HuH-7 (cell line): ENCODE measurements around the gene SLC38A10.

ENCODE experiments used
- DNase-seq: peaks from one replicate; pipeline ENCODE4 v3.0.0; 2011; ENCODE audit warnings: low spot score

SLC38A10 gene

DNA sequence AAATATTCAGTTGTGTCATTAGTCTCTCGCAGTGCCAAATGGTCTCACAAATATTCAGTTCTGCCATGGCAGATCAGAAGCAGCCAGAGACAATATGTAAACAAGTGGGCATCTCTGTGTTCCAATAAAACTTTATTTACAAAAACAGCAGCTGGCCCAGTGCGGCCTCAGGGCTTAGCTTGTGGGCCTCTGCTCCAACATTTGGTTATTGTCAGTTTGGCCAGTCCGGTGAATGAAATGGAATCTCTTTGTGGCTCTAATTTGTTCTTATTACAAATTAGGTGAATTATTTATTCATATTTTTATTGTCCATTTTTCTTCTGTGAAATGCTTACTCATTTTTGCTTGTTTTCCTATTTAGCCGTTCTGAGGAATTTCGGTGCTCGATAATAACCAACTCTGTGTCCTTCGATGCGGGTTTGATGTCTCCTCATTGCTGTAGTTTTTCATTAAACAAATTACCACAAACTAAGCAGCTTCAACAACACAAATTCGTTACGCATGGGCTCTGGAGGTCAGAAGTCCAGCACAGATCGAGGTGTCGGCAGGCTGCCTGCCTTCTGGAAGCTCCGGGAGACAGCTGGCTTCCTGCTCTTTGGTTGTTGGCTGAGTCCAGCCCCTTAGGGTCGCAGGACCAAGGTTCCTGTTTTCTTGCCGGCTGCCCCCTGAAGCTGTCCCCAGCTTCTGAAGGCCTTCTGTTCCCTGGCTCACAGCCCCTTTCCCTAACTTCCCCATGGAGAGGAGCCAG is 4.1 kb upstream of the SLC38A10 start:
- no peak for DNase-seq

DNA sequence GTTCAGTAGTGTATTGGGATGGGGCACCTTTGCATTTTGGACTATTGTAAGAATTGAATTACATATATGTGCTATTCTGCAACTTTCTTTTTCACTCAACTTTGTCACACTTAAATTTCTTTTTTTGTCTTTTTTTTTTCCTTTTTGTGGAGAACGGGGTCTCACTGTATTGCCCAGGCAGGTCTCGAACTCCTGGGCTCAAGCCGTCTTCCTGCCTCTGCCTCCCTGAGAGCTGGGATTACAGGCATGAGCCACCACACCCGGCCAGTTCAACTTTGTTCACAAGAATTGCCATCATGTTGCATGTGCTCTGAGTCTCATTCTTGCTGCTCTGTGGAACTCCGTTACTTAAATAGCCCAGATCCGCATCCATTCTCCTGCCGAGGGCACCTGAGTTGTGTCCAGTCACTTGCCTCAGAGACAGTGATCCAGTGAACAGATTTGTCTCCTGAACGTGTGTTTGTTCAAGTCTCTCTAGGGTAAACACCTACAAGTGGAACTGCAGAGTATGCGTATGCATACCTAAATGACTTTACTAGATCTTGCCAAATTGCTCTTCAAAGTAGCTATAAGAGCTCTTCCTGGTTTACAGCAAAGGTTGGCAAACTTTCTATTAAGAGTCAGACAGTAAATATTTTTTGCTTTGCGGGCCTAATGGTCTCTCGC is 3.4 kb upstream of the SLC38A10 start:
- DNase-seq, result no peak

- peak; percentile 76 for DNase-seq
Observed at GRCh38 chr17:81295676-81296381, 722 bp upstream of the SLC38A10 start.

GRCh38 chr17:81294512-81295030 is 536 bp downstream of the SLC38A10 start:
- no peak for DNase-seq

GRCh38 chr17:81292450-81292849 is 2.7 kb downstream of the SLC38A10 start:
- no peak for DNase-seq

DNA sequence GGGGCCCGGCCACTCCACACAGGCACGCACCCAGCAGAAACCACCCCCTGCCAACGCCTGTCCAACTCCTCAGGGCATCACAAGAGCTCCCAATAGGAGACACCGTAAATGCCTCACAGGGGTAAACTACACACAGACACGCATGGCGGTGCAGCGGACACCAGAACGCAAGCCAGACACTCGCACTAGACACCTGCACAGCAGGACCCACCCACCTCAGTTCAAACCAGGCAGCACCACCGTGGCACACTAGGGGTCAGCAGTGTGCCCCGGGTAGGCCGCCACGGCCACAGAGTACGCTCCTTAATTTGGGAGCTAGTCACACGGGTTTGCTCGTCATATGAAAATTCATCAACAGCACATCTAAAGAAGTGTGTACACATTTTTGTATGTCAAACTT is 3.4 kb downstream of the SLC38A10 start:
- peak; percentile 96 for DNase-seq

- DNase-seq, result no peak
Observed at GRCh38 chr17:81290230-81290629, 4.9 kb downstream of the SLC38A10 start.

DNA sequence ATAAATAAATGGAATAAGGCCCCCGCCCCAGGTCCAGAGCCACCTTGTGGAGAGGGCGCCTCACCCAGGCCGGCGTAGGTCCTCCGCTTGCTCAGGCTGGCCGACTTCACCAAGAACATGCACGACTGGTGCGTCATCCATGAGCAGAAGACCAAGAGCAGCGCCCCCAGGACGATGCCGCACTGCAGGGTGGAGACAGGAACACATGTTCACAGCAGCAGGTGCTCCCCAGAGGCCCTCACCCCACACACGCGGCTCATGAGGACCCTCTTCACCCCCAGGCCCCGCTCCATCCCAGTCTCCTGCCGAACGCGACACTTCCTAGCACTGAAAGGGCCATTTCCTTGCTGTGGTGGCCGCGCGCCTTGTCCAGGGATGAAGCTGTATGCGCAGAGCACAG is 5.5 kb downstream of the SLC38A10 start:
- no peak for DNase-seq

DNA sequence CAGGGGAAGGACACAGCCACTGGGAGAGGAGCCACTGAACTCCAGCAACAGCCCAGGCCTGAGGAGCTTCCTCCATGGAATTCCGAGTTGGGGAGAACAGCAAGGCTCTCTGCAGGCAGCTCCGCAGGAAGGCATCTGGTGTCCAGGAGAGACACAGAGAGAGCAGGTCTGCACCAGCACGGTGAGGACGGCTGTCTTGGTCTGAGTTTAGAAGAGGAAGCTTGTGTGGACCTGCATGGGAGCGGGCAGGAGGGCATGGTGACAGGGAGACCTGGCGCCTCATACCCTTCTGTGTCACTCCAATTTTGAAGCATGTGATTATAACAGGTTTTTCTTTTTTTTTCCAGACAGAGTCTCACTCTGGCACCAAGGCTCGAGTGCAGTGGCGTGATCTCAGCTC is 6.4 kb downstream of the SLC38A10 start:
- DNase-seq, result no peak

DNA sequence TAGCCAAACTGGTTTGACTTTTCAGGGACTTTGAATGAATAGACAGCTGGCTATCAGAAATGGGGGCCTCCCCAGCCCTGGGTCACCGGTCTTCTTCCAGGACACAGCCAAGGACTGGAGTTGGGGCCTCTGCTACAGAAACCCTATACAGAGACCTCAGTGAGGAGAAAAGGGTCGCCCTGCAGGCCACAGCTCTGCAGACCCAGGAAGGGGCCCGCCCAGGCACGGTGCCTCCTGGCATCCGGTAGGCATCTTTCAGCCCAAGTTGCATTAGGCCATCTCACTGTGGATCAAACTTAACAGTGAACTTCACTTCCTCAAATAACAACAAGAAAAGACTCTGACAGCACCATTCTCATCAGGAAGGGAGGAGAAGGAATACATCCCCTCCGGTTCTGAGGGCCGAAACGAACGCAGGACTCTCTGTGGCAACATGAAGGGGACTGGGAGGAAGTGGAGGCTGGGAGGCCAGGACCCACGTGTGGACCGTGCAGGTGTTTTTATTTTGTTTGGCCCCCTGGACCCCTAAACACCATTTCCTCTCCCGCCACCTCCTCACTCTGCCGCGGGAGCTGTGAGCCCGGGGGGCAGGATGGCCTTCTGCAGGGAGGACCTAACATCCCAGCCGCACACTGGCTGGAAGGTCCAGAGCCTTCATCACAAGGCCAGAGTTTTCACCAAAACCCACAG is 7.2 kb downstream of the SLC38A10 start:
- no peak for DNase-seq

DNA sequence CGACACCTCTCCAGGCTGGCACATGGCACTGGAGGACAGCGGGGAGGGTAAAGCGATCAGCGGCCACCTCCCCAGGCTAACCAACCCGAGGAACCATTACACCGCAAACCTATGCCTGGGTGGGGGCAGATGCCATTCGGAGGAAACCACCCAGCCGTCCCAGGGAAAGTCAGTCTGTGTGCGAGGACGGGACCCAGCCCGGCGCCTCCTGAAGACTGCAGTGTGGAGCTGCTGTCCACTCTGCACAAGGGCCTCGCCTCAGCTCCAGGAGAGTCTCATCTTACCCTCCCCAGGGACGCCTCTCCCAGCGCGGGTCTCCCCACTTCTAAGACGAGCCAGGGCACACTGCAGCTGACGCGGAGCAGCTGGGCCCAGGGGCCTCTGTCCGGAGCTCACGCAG is 8.0 kb downstream of the SLC38A10 start:
- DNase-seq, result no peak

- DNase-seq, result no peak
Observed at GRCh38 chr17:81286491-81287145, 8.5 kb downstream of the SLC38A10 start.

DNA sequence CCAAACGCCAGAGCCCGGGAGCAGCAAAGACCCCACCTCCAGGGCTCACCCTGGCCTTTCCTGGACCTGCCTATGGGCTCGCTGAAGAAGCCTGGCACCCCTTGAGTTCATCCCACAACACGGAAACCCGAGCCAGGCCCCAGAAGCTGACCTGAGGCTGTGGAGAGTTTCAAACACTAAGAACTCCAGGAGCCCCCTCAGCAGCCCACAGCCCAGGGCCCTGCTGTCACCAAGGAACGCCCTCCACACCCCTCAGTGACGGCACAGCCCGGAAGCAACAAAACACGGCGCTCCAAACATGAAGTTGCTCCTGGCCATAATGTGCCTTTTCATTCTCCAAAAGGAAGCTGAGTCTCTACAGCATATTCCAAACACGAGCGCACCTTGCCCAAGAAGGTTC is 9.2 kb downstream of the SLC38A10 start:
- no peak for DNase-seq

- DNase-seq, result no peak
Observed at GRCh38 chr17:81285179-81285878, 9.8 kb downstream of the SLC38A10 start.

DNA sequence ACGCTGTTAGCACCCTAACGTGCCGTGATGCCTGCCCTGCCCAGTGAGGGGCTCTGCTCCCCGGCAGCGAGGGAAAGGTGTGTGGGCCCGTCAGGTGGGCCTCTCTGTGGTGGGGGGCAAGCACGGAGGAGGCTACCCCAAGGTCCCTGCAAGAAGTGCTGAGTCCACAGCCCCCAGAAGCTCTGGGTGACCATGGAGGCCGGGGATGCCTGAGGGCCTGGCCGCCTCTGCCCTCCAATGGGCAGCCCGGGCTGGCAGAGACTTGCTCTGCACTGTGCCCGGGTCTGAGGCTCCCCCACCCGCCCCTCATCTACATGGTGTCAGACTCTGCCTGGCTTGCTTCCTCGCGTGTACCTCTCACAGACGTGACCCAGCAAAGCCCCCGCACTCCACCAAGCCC is 12.2 kb downstream of the SLC38A10 start:
- no peak for DNase-seq

DNA sequence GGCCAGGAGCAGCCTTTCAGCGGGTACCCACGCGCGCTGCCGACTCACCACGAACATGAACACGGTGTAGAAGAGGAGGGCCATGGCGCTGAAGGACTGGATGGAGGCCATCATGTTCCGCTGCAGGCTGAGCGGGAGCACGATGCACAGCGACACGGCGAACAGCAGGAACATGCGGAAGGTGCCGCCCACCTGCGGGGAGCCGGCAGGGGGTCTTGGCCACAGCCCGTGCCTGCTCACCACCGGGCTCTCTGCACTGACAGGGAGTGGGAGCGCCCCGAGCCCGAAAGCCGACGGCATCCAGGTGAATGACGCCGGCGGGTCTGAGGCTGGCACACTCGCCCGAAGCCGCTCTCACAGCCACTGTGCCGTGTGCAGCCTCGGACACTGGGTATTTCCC is 13.0 kb downstream of the SLC38A10 start:
- DNase-seq, result no peak

GRCh38 chr17:81280571-81280970 is 14.5 kb downstream of the SLC38A10 start:
- DNase-seq, result no peak

DNA sequence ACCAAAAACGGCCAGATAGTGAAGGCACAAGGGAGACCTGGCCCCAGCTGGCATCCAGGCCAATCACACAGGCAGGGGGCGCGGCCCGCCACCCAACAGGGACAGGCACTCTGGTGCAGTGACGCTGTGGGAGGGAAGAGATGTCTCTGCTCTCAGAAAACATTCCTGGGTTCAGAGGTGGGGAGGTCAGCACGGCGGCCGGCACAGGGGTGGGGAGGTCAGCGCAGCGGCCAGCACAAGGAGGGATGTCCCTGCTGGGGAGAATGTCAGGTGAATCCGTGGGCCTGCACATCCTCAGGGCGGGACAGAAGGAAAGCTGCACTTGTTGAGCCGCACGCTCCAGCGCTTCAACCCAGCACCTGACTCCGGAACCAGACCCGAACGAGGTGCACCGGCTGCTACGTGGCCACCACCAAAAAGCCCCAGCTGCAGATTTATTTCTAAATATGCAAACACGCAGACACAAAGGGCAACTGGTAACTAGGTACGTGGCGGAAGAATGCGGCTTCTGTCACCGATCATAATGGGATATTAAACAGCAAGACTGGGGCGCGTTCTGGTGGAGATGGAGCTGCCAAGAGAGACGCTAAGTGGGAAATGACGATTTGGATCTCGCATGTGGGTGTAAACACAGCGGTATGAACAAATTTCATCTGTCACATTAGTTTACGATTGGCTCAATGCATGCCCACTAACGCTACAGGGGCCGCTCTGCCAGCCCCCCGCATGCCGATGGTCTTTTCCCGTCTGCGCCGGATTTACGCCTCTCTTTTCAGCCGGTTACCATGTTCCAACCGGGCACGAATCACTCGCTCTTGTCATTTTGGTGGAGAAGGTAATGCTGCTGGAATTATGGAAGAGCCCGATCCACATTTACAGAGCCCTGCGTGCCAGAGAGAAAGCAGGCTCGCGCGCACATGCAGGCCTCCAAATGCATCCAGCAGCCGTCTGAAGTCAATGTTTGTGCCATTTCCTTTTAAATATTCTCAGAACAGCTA is 15.5 kb downstream of the SLC38A10 start:
- DNase-seq, result no peak

- no peak for DNase-seq
Observed at GRCh38 chr17:81278831-81279230, 16.3 kb downstream of the SLC38A10 start.
